Central memory CD8-positive, alpha-beta T cell (primary cell): ENCODE data around the gene NPFFR1.
A peak's percentile ranks its signal among the peaks of the same experiment; 100 is the strongest.

ENCODE experiments used
- ATAC-seq: fragments of 150-1000 bp; cut with Tn5 transposase; replicated peaks from 2 replicates; pipeline ENCODE4 v1.10.0; 2022; ENCODE audit warnings: mild to moderate bottlenecking, moderate FRiP score, moderate number of reproducible peaks; ENCODE audit not compliant: poor library complexity, severe bottlenecking; ENCODE audit errors: extremely low read depth
- DNase-seq, 2 donors: peaks; one replicate each; pipeline ENCODE4 v3.0.0; 2021; ENCODE audit warnings: low spot score in 2 of 2
- H3K27ac Mint-ChIP-seq: one replicate; pipeline ENCODE4 v1.8.0; 2022; ENCODE audit warnings: low read depth, mild to moderate bottlenecking, moderate library complexity, mixed read lengths
- H3K27me3 Mint-ChIP-seq: one replicate; pipeline ENCODE4 v1.8.0; 2022; ENCODE audit warnings: mixed read lengths
- H3K36me3 Mint-ChIP-seq: one replicate; pipeline ENCODE4 v1.8.0; 2022; ENCODE audit warnings: mild to moderate bottlenecking, moderate library complexity, mixed read lengths; ENCODE audit not compliant: insufficient read depth
- H3K4me1 Mint-ChIP-seq: one replicate; pipeline ENCODE4 v1.8.0; 2022; ENCODE audit warnings: mixed read lengths
- H3K4me3 Mint-ChIP-seq: one replicate; pipeline ENCODE4 v1.8.0; 2022; ENCODE audit warnings: mild to moderate bottlenecking, moderate library complexity, mixed read lengths
- H3K9me3 Mint-ChIP-seq: one replicate; pipeline ENCODE4 v1.8.0; 2022; ENCODE audit warnings: mixed read lengths

Gene NPFFR1

DNA sequence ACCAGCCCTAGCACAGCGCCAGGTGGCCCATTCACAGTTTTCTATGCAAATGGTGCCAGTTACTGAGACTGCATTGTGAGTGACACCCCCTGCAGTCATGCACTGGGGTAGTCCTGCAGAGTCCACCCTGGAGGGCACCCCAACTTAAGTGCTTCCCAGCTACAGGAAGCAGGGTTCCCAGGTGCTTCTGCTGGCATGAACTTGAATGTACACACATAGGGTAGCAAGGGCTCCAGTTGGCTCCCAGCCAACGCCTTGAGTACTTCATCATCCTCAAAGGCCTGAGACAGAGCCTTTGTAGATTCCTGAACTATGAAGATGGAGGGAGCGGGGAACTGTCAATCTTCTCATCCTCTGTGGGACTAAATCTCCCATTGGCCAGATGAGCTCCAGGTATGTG, 11.5 kb upstream of the NPFFR1 start:
- Mint-ChIP-seq H3K27ac (no peak overlapping the region), H3K36me3 (peaks cover under 1% of the 10 kb centered on the region), H3K9me3 (no peaks in the 10 kb centered on the region), H3K4me3 (no peak overlapping the region), H3K4me1 (peaks cover 10% of the 10 kb centered on the region), H3K27me3 (no peaks in the 10 kb centered on the region)
- DNase-seq (no peak), ATAC-seq (no peak)

GRCh38 chr10:70293169-70293843, 9.5 kb upstream of the NPFFR1 start:
- DNase-seq (no peak), ATAC-seq (peak; percentile 60)
- Mint-ChIP-seq H3K36me3 (peaks cover 3% of the 10 kb centered on the region), H3K9me3 (no peaks in the 10 kb centered on the region), H3K4me1 (peaks cover 10% of the 10 kb centered on the region), H3K27me3 (no peaks in the 10 kb centered on the region), H3K27ac (peak overlapping the region; percentile 29), H3K4me3 (no peak overlapping the region)

- Mint-ChIP-seq H3K4me3 (no peak overlapping the region), H3K9me3 (no peaks in the 10 kb centered on the region), H3K36me3 (peaks cover 3% of the 10 kb centered on the region), H3K27ac (no peak overlapping the region), H3K27me3 (peaks cover 7% of the 10 kb centered on the region), H3K4me1 (peaks cover 10% of the 10 kb centered on the region)
- ATAC-seq: no peak
- DNase-seq: no peak
Observed at GRCh38 chr10:70292004-70292403, 8.2 kb upstream of the NPFFR1 start.

DNA sequence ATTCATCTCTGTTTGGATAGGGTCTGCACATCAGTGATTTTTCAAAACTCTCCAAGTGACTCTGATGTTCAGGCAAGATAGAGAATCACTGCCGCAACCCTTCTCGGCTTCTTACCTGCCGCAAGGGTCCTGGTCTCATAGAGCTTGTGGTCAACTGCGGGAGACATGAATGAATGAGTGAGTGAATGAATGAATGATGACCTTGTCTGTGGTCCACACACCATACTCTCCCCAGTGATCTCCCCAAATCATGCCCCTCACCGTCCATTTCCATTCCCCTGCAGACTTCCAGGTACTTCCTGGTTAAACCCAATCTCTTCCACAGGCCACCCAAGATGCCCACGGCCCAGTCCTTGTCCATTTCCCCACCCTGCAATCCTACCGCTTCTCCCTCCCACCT, 5.9 kb upstream of the NPFFR1 start:
- Mint-ChIP-seq H3K9me3 (no peaks in the 10 kb centered on the region), H3K36me3 (peaks cover 3% of the 10 kb centered on the region), H3K4me3 (no peak overlapping the region), H3K4me1 (peaks cover 10% of the 10 kb centered on the region), H3K27ac (no peak overlapping the region), H3K27me3 (peaks cover 30% of the 10 kb centered on the region)
- ATAC-seq (no peak), DNase-seq (no peak)

GRCh38 chr10:70286616-70287015, 2.8 kb upstream of the NPFFR1 start:
- H3K9me3 Mint-ChIP-seq: no peaks in the 10 kb centered on the region
- peaks cover 61% of the 10 kb centered on the region for H3K27me3 Mint-ChIP-seq
- H3K27ac Mint-ChIP-seq: no peak overlapping the region
- H3K4me1 Mint-ChIP-seq: no peaks in the 10 kb centered on the region
- ATAC-seq (no peak), DNase-seq (no peak)
- peaks cover 3% of the 10 kb centered on the region for H3K36me3 Mint-ChIP-seq
- no peak overlapping the region for H3K4me3 Mint-ChIP-seq

DNA sequence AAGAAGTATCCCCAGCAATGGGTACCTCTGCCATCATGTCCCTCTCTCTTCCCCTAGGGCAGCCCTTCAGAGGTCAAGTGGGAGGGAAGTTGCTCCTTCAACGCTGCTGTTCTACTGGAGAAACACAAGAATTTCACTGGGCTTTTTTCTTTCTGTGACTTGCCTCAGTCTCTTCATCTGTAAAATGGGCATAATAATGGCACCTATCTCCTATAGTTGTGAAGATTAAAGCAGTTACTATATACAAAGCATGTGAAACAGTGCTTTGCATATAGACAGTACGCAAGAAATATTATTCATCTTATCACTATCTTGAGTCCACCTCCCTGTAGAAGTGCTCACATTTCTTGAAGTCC, 1.6 kb upstream of the NPFFR1 start:
- DNase-seq: no peak
- Mint-ChIP-seq H3K9me3 (no peaks in the 10 kb centered on the region), H3K27ac (no peak overlapping the region), H3K36me3 (peaks cover 3% of the 10 kb centered on the region), H3K4me1 (no peaks in the 10 kb centered on the region), H3K27me3 (peaks cover 72% of the 10 kb centered on the region), H3K4me3 (no peak overlapping the region)
- ATAC-seq: no peak

GRCh38 chr10:70284542-70285475, 1.0 kb upstream of the NPFFR1 start:
- H3K36me3 Mint-ChIP-seq: no peaks in the 10 kb centered on the region
- H3K27me3 Mint-ChIP-seq: peaks cover 79% of the 10 kb centered on the region
- DNase-seq (no peak), ATAC-seq (no peak)
- no peak overlapping the region for H3K4me3 Mint-ChIP-seq
- no peaks in the 10 kb centered on the region for H3K9me3 Mint-ChIP-seq
- no peaks in the 10 kb centered on the region for H3K4me1 Mint-ChIP-seq
- no peak overlapping the region for H3K27ac Mint-ChIP-seq

- no peaks in the 10 kb centered on the region for H3K9me3 Mint-ChIP-seq
- H3K36me3 Mint-ChIP-seq: no peaks in the 10 kb centered on the region
- H3K4me3 Mint-ChIP-seq: no peak overlapping the region
- H3K4me1 Mint-ChIP-seq: no peaks in the 10 kb centered on the region
- DNase-seq (no peak), ATAC-seq (no peak)
- no peak overlapping the region for H3K27ac Mint-ChIP-seq
- peaks cover 79% of the 10 kb centered on the region for H3K27me3 Mint-ChIP-seq
Observed at GRCh38 chr10:70283071-70283444, 746 bp downstream of the NPFFR1 start.

DNA sequence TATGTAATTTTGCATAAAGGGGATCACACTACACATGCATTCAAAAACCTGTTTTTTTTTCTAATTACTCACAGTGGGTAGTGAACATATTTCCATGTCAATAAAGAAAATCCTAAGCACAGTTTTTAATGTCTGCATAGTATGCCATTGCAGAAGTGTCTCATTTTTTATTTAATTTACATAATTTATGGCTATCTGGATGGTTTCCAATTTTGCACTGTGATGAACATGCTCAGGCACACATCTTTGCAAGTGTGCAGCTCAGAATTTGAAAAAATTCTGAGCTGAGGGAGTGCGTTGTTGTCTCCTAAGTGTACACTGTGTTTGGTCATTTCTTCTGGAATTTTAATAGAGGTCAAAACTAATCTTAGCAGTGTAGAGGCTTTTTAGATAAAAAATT, 2.2 kb downstream of the NPFFR1 start:
- H3K27ac Mint-ChIP-seq: no peak overlapping the region
- peaks cover 68% of the 10 kb centered on the region for H3K27me3 Mint-ChIP-seq
- H3K4me3 Mint-ChIP-seq: no peak overlapping the region
- ATAC-seq (no peak), DNase-seq (no peak)
- no peaks in the 10 kb centered on the region for H3K9me3 Mint-ChIP-seq
- no peaks in the 10 kb centered on the region for H3K4me1 Mint-ChIP-seq
- no peaks in the 10 kb centered on the region for H3K36me3 Mint-ChIP-seq

DNA sequence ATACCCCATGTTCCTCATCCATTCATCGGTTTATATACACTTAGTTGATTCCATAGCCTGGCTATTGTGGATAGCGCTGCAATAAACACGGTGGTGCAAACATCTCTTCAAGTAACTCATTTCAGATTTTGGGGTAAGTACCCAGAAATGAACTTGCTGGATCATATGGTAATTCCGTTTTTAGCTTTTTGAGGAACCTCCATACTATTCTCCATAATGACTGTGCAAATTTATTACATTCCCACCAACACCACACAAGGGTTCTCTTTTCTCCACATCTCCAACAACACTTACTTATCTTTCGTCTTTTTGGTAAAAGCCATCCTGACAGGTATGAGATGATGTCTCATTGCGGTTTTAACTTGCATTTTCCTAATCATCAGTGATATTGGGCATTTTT, 3.7 kb downstream of the NPFFR1 start:
- Mint-ChIP-seq H3K4me1 (no peaks in the 10 kb centered on the region), H3K27me3 (peaks cover 53% of the 10 kb centered on the region), H3K36me3 (no peaks in the 10 kb centered on the region), H3K27ac (no peak overlapping the region), H3K4me3 (no peak overlapping the region), H3K9me3 (no peaks in the 10 kb centered on the region)
- ATAC-seq (no peak), DNase-seq (no peak)

- no peak for ATAC-seq
- H3K9me3 Mint-ChIP-seq: no peaks in the 10 kb centered on the region
- H3K27ac Mint-ChIP-seq: no peak overlapping the region
- peaks cover 27% of the 10 kb centered on the region for H3K27me3 Mint-ChIP-seq
- no peaks in the 10 kb centered on the region for H3K36me3 Mint-ChIP-seq
- H3K4me1 Mint-ChIP-seq: peaks cover 4% of the 10 kb centered on the region
- DNase-seq: no peak
- no peak overlapping the region for H3K4me3 Mint-ChIP-seq
Observed at GRCh38 chr10:70277396-70278030, 6.3 kb downstream of the NPFFR1 start.

- H3K27ac Mint-ChIP-seq: no peak overlapping the region
- no peak overlapping the region for H3K4me3 Mint-ChIP-seq
- no peaks in the 10 kb centered on the region for H3K27me3 Mint-ChIP-seq
Observed at GRCh38 chr10:70274643-70275042, 9.2 kb downstream of the NPFFR1 start.

GRCh38 chr10:70272925-70273316, 10.9 kb downstream of the NPFFR1 start:
- no peaks in the 10 kb centered on the region for H3K36me3 Mint-ChIP-seq
- peak; percentile 75 for ATAC-seq
- no peak overlapping the region for H3K4me3 Mint-ChIP-seq
- peak overlapping the region; percentile 84 for H3K27ac Mint-ChIP-seq
- DNase-seq: no peak
- peaks cover 7% of the 10 kb centered on the region for H3K4me1 Mint-ChIP-seq
- H3K9me3 Mint-ChIP-seq: no peaks in the 10 kb centered on the region
- H3K27me3 Mint-ChIP-seq: no peaks in the 10 kb centered on the region

More at GRCh38 chr10:70274643-70275042, 9.2 kb downstream of the NPFFR1 start:
- no peaks in the 10 kb centered on the region for H3K36me3 Mint-ChIP-seq
- H3K9me3 Mint-ChIP-seq: no peaks in the 10 kb centered on the region
- H3K4me1 Mint-ChIP-seq: peaks cover 7% of the 10 kb centered on the region
- no peak for DNase-seq
- no peak for ATAC-seq
